A673 (cell line): ENCODE measurements around the gene CHKA. TPM values are rescaled to one million over a fixed set of nuclear protein-coding genes. Genes with fewer than 3 reads are reported as not detected.

Experiments
- BruUV-seq: library from RNA; stranded (reverse); fragments of 400-500 nt; replicated peaks from 2 replicates; lab custom pipeline; 2021; lab: Mats Ljungman, UMichigan
- CTCF ChIA-PET: fragments of 300-600 bp; sonication (Branson Sonifier 250); formaldehyde crosslinking; loops from one replicate; lab custom pipeline; 2022; ENCODE audit warnings: antibody characterized with exemption; lab: Charles Lee
- POLR2A ChIA-PET: fragments of 300-600 bp; sonication (Branson Sonifier 250); formaldehyde crosslinking; loops from one replicate; lab custom pipeline; 2022; ENCODE audit warnings: antibody characterized with exemption; ENCODE audit not compliant: low non-redundant PET; lab: Charles Lee
- DNase-seq: peaks from one replicate; pipeline ENCODE4 v3.0.0-alpha.2; 2015; ENCODE audit warnings: low spot score
- H3K27ac ChIP-seq: fragments of 200-600 bp; sonication (generic); 2 replicates; pipeline ENCODE4 v1.5.1; 2016; ENCODE audit warnings: mixed run types, low read depth, mild to moderate bottlenecking, mixed read lengths, antibody characterized with exemption, low read length; ENCODE audit not compliant: poor library complexity, severe bottlenecking
- H3K27me3 ChIP-seq: fragments of 200-600 bp; sonication (generic); replicated peaks from 2 replicates; pipeline ENCODE4 v1.6.1; 2017; ENCODE audit warnings: mixed run types, low read depth, mild to moderate bottlenecking, mixed read lengths, antibody characterized with exemption, low read length; ENCODE audit not compliant: insufficient read depth, poor library complexity
- H3K36me3 ChIP-seq: fragments of 200-600 bp; sonication (generic); 2 replicates; pipeline ENCODE4 v1.6.1; 2016; ENCODE audit warnings: mixed run types, mild to moderate bottlenecking, mixed read lengths, antibody characterized with exemption, low read length; ENCODE audit not compliant: insufficient read depth, poor library complexity, severe bottlenecking
- H3K4me1 ChIP-seq: fragments of 200-600 bp; sonication (generic); 2 replicates; pipeline ENCODE4 v1.6.1; 2017; ENCODE audit warnings: mixed run types, mild to moderate bottlenecking, mixed read lengths, antibody characterized with exemption, low read length; ENCODE audit not compliant: insufficient read depth, poor library complexity, severe bottlenecking
- H3K4me3 ChIP-seq: fragments of 200-600 bp; sonication (generic); 2 replicates; pipeline ENCODE4 v1.5.1; 2016; ENCODE audit warnings: low read depth, mixed run types, mild to moderate bottlenecking, mixed read lengths, low read length; ENCODE audit not compliant: poor library complexity, severe bottlenecking
- H3K9me3 ChIP-seq: fragments of 200-600 bp; sonication (generic); 2 replicates; pipeline ENCODE4 v1.6.1; 2016; ENCODE audit warnings: mixed run types, low read depth, mild to moderate bottlenecking, mixed read lengths, antibody characterized with exemption, low read length; ENCODE audit not compliant: poor library complexity, severe bottlenecking
- EZH2 ChIP-seq: fragments of 200-600 bp; sonication (generic); IDR thresholded peaks from 2 replicates; pipeline ENCODE4 v1.6.1; 2017; ENCODE audit warnings: borderline replicate concordance, low read depth, mild to moderate bottlenecking, mixed read lengths, antibody characterized with exemption, low read length; ENCODE audit not compliant: poor library complexity, severe bottlenecking
- intact Hi-C: fragments of 100-400 bp; cut with micrococcal nuclease; formaldehyde crosslinking; loops from one replicate; pipeline ENCODE4 v1.10.0; 2022; ENCODE audit not compliant: unreplicated experiment
- total RNA-seq: library from RNA; stranded (reverse); gene quantifications from 2 replicates; pipeline ENCODE4 v1.2.3, GENCODE V29; 2021
- TF ChIP-seq, protein P1 (sequence below): fragments of 300-800, 200-600 bp; sonication (generic); conservative IDR thresholded peaks from 2 replicates; pipeline ENCODE4 v1.5.1; 2017; ENCODE audit warnings: low read depth, mild to moderate bottlenecking, antibody characterized with exemption, low read length, moderate library complexity, mixed read lengths

The CHKA gene
- total RNA-seq, 1 experiment from 2014 or later: 37.5 TPM

DNA sequence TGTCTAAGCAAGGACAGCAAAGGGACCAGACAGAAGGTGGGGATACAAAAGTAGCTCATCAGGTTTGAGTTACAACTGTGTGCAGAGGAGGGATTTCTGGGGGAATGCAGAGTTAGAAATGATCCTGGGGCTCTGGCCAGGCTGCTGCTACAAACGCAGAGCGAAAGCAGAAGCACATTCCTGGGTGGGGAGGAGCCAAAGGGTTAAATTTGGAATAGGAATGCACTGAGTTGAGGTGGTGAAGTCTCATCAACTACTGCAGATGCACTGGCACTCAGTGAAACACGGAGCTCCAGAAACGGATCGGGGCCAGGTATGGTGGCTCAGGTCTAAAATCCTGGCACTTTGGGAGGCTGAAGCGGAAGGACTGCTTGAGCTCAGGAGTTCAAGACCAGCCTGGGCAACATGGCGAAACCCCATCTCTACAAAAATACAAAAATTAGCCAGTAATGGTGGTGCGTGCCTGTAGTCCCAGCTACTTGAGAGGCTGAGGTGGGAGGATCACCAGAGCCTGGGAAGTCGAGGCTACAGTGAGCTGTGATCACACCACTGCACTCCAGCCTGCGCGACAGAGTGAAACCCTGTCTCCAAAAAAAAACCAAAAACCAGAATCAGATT, 3.2 kb downstream of the CHKA start:
- H3K27me3 ChIP-seq: no peaks in the 10 kb centered on the region
- CTCF ChIA-PET: no interaction called here
- POLR2A ChIA-PET: no interaction called here

DNA sequence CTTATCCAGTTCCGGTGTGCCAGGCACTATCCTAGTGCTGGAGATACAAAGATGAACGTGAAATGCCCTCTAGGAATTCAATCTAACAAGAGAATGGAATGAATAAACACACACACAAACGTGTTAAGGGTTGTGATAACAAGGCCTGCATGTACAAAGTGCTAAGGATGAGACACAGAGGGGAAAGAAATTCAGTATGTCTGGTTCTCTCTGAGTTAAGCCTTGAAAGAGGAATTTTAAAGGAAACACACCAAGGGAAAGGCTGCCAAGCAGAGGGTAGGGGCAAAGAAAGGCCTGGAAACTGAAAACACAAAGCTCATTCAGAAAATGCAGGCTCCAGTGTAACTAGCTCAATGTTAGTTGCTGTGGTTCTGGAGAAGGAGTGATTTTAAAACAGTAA, 4.2 kb downstream of the CHKA start:
- no peak for DNase-seq
- peaks cover 13% of the 10 kb centered on the region for H3K4me1 ChIP-seq
- no TSS peak for BruUV-seq
- intact Hi-C loops: no loop called here
- H3K36me3 ChIP-seq: no peaks in the 10 kb centered on the region
- POLR2A ChIA-PET: no interaction called here
- no peaks in the 10 kb centered on the region for H3K9me3 ChIP-seq
- H3K4me3 ChIP-seq: no peak overlapping the region
- CTCF ChIA-PET: no interaction called here
- no peak overlapping the region for H3K27ac ChIP-seq
- TF ChIP-seq EZH2: no peak
- TF ChIP-seq, protein P1, sequence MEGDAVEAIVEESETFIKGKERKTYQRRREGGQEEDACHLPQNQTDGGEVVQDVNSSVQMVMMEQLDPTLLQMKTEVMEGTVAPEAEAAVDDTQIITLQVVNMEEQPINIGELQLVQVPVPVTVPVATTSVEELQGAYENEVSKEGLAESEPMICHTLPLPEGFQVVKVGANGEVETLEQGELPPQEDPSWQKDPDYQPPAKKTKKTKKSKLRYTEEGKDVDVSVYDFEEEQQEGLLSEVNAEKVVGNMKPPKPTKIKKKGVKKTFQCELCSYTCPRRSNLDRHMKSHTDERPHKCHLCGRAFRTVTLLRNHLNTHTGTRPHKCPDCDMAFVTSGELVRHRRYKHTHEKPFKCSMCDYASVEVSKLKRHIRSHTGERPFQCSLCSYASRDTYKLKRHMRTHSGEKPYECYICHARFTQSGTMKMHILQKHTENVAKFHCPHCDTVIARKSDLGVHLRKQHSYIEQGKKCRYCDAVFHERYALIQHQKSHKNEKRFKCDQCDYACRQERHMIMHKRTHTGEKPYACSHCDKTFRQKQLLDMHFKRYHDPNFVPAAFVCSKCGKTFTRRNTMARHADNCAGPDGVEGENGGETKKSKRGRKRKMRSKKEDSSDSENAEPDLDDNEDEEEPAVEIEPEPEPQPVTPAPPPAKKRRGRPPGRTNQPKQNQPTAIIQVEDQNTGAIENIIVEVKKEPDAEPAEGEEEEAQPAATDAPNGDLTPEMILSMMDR: no peak
- H3K27me3 ChIP-seq: no peaks in the 10 kb centered on the region

More for the DNA sequence above, 3.2 kb downstream of the CHKA start:
- peak overlapping the region; percentile 54 for H3K27ac ChIP-seq
- TF ChIP-seq EZH2: no peak
- TF ChIP-seq, protein P1: no peak
- intact Hi-C loops: no loop called here
- no peaks in the 10 kb centered on the region for H3K9me3 ChIP-seq
- no TSS peak for BruUV-seq
- H3K4me3 ChIP-seq: no peak overlapping the region
- H3K36me3 ChIP-seq: no peaks in the 10 kb centered on the region
- DNase-seq: no peak
- H3K4me1 ChIP-seq: peaks cover 17% of the 10 kb centered on the region

DNA sequence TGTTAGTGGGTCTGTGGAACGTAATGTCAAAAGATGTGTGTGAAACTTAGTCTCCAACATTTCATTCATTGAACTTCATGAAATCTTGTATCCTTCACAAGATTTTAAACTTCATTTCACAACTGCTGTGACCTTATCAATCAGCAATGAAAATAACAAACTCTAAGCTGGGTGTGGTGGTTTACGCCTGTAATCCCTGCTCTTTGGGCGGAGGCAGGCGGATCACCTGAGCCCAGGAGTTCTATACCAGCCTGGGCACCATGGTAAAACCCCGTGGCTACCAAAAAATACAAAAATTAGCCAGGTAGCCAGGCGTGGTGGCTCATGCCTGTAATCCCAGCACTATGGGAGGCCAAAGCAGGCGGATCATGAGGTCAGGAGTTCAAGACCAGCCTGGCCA, 5.1 kb downstream of the CHKA start:
- H3K27ac ChIP-seq: no peak overlapping the region
- intact Hi-C loops: no loop called here
- H3K27me3 ChIP-seq: no peaks in the 10 kb centered on the region
- H3K4me1 ChIP-seq: peaks cover 9% of the 10 kb centered on the region
- BruUV-seq: no TSS peak
- no peaks in the 10 kb centered on the region for H3K9me3 ChIP-seq
- POLR2A ChIA-PET: no interaction called here
- TF ChIP-seq EZH2: no peak
- TF ChIP-seq, protein P1: no peak
- H3K4me3 ChIP-seq: no peak overlapping the region
- no peaks in the 10 kb centered on the region for H3K36me3 ChIP-seq
- DNase-seq: no peak
- CTCF ChIA-PET: no interaction called here
